GM12872 (cell line): ENCODE data around the gene HOXA3.

Source experiments
- TF ChIP-seq, protein P1 (sequence below): IDR thresholded peaks from 3 replicates; pipeline ENCODE4 v1.5.1; 2011; ENCODE audit warnings: low read depth, mild to moderate bottlenecking, low read length, moderate library complexity; ENCODE audit not compliant: insufficient read depth

Gene HOXA3

DNA sequence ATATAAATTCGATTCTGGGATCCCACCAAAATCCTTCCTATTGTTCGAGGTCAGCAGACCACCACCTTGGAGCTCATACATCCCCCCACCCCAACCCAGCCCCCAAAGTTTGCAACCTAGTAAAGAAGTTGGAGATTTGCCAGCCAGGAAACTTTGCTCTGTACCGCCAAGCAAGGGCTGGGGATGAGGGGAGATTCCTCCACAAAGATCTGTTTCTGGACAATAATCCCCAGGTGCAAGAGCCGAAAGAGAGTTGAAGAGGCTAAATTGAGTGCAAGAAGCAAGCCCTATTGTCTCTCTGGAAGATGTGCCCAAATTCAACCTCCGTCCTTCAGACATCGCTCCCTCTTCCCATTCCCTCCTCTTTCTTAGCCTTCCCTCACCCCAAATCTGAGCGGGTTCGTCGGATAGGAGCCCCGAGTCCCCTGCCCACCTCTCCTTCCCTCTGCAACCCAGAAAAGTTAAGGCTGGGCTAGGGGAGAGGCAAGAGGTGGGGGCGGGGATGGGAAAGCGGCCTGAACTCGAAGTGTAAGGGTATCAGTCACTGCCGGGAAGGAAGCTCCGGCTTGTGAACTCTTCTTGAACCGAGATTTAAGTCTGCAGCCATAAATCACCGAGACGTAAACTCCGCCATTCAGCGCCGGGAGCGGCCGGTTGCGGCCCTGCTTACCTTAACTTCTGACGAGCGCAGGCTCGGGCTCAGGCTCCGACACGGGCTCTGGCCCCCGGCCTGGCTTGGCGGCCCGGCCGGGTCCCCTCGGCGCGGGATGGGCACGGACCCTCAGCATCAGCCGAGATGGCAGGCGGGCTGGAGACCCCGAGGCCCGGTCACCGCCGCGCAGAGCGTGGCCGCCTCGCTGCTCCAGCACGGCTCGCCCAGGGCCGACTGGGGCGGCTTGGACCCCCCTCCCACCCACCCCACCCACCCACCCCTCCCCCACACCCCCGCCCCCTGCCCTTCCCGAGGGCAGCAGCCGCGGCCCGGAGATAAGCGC, 39.1 kb downstream of the HOXA3 start:
- TF ChIP-seq, protein P1, sequence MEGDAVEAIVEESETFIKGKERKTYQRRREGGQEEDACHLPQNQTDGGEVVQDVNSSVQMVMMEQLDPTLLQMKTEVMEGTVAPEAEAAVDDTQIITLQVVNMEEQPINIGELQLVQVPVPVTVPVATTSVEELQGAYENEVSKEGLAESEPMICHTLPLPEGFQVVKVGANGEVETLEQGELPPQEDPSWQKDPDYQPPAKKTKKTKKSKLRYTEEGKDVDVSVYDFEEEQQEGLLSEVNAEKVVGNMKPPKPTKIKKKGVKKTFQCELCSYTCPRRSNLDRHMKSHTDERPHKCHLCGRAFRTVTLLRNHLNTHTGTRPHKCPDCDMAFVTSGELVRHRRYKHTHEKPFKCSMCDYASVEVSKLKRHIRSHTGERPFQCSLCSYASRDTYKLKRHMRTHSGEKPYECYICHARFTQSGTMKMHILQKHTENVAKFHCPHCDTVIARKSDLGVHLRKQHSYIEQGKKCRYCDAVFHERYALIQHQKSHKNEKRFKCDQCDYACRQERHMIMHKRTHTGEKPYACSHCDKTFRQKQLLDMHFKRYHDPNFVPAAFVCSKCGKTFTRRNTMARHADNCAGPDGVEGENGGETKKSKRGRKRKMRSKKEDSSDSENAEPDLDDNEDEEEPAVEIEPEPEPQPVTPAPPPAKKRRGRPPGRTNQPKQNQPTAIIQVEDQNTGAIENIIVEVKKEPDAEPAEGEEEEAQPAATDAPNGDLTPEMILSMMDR, result no peak

- TF ChIP-seq, protein P1, result no peak
Measured at GRCh38 chr7:27112361-27112760, 40.0 kb downstream of the HOXA3 start.

DNA sequence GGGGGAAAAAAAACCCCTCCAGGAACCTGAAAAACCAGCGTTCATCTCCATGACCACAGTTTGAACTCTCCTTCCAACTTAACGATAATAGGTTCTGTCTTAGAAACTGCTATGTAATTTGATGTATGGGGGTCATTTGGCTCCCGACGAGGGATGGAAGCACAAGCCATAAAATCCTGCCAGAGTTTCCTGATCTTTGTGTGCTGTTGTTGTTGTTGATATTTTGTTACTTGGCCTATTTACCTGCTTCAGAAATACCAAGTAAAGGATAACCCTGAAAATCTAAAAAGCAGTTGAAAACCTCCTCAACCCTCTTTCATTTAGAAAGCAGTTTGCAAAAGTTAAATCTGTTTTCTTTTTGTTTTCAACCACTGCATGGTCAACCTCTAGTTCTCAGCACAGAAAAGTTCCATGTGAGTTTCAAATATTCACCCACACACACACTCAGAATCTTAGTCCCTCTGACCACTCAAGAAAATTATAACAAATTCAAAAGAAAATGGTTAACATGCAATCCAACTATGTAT, 40.6 kb downstream of the HOXA3 start:
- TF ChIP-seq, protein P1, result no peak

GRCh38 chr7:27111042-27111750, 41.2 kb downstream of the HOXA3 start:
- TF ChIP-seq, protein P1, result no peak

GRCh38 chr7:27110186-27111031, 42.0 kb downstream of the HOXA3 start:
- TF ChIP-seq, protein P1, result no peak

GRCh38 chr7:27109466-27110185, 42.8 kb downstream of the HOXA3 start:
- TF ChIP-seq, protein P1, result no peak
